ENCODE data around the gene MAN2A2.

The MAN2A2 gene

GRCh38 chr15:90957031-90957790, 54.1 kb downstream of the MAN2A2 start:
- TF ChIP-seq GATA3 (IDR thresholded peaks at IDR 0.05; ENCODE audit: low read depth, low read length): no peak
- no peak for TF ChIP-seq GATA2 (IDR thresholded peaks at IDR 0.05; ENCODE audit: low read depth, low read length)

GRCh38 chr15:90957791-90958190, 54.7 kb downstream of the MAN2A2 start:
- no peak for TF ChIP-seq GATA2 (IDR thresholded peaks at IDR 0.05; ENCODE audit: low read depth, low read length)
- no peak for TF ChIP-seq GATA3 (IDR thresholded peaks at IDR 0.05; ENCODE audit: low read depth, low read length)

DNA sequence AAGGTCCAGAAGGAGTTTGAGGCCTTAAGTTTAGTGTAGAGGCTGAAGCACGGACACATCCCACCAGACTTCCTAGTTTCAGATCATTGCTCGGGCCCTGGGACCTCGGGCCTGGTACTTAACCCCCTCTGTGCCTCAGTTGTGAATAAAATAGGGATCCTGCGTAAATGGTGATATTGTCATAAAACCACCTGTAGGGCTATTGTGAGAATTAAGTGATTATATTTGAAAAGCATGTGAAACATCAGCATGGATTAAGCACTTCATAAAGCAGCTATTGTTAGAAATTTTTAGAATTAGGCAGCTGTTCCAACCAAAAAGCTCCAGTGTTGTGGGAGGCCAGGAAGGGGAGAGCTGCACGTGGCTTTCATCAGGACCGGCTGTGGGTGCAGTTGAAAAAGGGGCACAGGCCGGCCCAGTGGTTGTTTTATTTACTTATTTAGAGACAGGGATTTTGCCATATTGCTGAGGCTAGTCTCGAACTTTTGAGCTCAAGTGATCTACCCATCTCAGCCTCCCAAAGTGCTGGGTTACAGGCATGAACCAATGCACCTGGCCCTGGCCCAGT, 56.0 kb downstream of the MAN2A2 start:
- TF ChIP-seq GATA2 (IDR thresholded peaks at IDR 0.05; ENCODE audit: low read depth, low read length) (no peak), GATA3 (IDR thresholded peaks at IDR 0.05; ENCODE audit: low read depth, low read length) (no peak)

DNA sequence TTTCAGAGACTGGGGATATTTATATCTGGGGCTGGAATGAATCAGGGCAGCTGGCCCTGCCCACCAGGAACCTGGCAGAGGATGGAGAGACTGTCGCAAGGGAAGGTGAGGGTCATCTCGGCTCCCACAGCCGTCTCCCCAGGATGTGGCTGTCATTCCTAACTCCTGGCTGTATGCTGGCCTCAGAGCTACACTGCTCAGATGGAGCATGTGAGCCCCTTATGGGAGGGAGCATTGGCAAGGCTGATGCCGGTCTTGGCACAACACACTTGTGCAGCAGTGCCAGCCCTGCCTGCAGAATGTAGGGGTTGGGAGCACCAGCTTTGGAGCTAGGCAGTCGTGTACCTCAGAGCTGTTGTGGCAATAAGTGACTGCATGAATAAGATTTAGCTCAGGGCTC, 56.8 kb downstream of the MAN2A2 start:
- TF ChIP-seq GATA3 (IDR thresholded peaks at IDR 0.05; ENCODE audit: low read depth, low read length): no peak
- no peak for TF ChIP-seq GATA2 (IDR thresholded peaks at IDR 0.05; ENCODE audit: low read depth, low read length)

DNA sequence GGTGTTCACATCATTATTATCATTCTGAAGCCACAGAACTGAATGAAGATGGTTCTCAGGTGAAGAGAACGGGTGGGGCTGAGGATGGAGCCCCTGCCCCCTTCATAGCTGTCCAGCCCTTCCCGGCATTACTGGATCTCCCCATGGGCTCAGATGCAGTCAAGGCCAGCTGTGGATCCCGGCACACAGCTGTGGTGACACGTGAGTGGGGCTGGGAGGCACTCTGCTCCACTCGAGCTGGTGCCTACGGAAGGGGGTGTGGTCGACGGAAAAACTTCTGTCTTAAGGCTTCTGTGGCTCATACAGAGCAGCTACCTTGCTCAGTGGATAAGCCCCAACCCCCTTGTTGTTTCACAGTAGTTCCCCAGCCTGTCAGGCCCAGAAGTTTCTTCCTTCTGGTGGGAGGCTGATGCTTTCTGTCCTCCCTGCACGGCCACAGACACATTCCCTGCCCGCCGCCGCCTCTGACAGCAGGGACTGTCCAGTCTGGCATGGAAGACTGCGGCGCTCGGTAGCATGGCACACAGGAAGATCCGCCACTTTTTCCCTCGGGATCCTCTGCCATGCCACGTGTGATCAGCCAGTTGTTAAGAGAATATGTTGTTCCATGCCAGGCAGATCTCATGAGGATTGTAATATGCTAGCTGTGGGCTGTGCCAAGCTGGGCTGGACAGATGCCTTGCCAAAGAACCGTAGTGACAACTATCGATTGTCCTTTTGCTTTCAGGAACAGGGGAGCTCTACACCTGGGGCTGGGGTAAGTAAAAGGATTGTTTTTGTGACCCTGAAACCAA, 57.4 kb downstream of the MAN2A2 start:
- TF ChIP-seq GATA3 (IDR thresholded peaks at IDR 0.05; ENCODE audit: low read depth, low read length) (no peak), GATA2 (IDR thresholded peaks at IDR 0.05; ENCODE audit: low read depth, low read length) (no peak)

DNA sequence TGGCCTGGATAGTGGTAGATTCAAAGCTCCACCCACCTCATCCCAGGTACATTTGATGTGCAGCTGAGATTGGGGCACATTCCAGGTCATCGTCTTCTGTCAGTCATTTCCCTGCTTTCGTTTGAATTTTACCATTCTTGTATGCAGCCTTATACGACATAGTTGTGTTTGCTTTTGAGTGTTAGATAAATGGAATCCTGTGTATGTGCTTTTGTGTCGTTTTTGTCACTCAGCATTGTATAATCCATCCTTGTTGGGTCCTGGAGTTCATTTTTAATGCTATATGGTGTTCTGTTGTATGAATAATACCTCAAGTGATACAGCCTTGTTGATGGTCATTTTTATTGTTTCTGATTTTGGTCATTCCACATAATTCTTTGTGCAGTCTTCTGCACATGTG, 58.9 kb downstream of the MAN2A2 start:
- TF ChIP-seq GATA2 (IDR thresholded peaks at IDR 0.05; ENCODE audit: low read depth, low read length) (no peak), GATA3 (IDR thresholded peaks at IDR 0.05; ENCODE audit: low read depth, low read length) (no peak)

- TF ChIP-seq GATA3 (IDR thresholded peaks at IDR 0.05; ENCODE audit: low read depth, low read length): no peak
- no peak for TF ChIP-seq GATA2 (IDR thresholded peaks at IDR 0.05; ENCODE audit: low read depth, low read length)
Measured at GRCh38 chr15:90966262-90966661, 63.2 kb downstream of the MAN2A2 start.

GRCh38 chr15:90967206-90967605, 64.1 kb downstream of the MAN2A2 start:
- TF ChIP-seq GATA2 (IDR thresholded peaks at IDR 0.05; ENCODE audit: low read depth, low read length) (no peak), GATA3 (IDR thresholded peaks at IDR 0.05; ENCODE audit: low read depth, low read length) (no peak)

DNA sequence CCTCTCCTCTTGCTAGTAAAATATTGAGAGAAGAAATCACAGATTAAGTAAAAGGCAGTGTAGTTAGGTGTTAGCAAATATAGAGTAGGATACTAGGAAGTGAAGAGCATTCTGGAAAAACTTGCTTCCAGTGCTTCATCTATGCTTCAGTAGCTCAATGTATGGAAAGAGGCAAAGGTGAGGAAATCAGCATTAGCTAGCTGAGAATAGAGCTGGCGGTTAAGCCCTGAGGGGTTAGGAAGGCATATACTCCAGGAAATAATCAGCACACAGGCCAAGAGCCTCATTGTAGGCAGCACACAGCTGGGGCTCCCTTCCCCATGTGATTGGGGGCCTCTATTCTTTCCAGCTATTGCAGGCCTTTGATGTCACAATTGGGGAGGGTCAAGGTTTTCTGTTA, 65.3 kb downstream of the MAN2A2 start:
- no peak for TF ChIP-seq GATA2 (IDR thresholded peaks at IDR 0.05; ENCODE audit: low read depth, low read length)
- TF ChIP-seq GATA3 (IDR thresholded peaks at IDR 0.05; ENCODE audit: low read depth, low read length): no peak

DNA sequence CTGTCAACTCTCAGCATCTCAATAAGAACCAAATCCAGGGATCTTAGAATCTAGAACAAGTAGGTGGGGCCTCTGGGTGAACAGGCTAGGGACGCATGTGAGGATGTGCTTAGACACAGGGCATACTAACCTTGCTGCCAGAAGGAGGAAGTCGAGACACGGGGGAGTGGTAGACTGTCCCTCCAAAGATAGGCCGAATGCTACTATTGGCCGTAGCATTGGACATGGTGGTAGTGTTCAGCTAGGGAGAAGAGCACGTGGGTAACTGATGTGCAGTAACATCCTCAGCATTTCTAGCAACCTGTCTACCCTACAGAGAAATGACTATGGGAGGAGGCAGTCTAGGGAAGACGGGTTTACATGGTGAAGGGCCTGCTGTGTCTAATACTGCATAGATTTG, 67.2 kb downstream of the MAN2A2 start:
- TF ChIP-seq GATA2 (IDR thresholded peaks at IDR 0.05; ENCODE audit: low read depth, low read length) (no peak), GATA3 (IDR thresholded peaks at IDR 0.05; ENCODE audit: low read depth, low read length) (no peak)

DNA sequence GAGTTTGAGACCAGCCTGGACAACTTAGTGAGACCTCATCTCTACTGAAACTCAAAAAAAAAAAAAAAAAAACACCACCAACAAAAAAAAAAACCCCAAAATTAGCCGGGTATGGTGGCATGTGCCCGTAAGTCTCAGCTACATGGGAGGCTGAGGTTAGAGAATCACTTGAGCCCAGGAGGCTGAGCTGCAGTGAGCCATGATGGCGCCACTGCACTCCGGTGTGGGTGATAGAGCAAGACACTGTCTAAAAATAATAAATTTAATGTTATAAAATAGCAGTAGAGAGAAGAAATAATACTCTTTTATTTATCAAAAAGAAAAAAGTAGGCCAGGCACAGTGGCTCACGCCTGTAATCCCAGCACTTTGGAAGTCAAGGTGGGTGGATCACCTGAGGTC, 69.0 kb downstream of the MAN2A2 start:
- no peak for TF ChIP-seq GATA3 (IDR thresholded peaks at IDR 0.05; ENCODE audit: low read depth, low read length)
- no peak for TF ChIP-seq GATA2 (IDR thresholded peaks at IDR 0.05; ENCODE audit: low read depth, low read length)

Data from SH-SY5Y (cell line).